ELR (cell line): ENCODE data around the gene MYRF.
A peak's percentile ranks its signal among the peaks of the same experiment; 100 is the strongest.

Experiments used
- DNase-seq: peaks from one replicate; pipeline ENCODE4 v3.0.0-alpha.2; 2015; ENCODE audit warnings: low read depth

MYRF gene

DNA sequence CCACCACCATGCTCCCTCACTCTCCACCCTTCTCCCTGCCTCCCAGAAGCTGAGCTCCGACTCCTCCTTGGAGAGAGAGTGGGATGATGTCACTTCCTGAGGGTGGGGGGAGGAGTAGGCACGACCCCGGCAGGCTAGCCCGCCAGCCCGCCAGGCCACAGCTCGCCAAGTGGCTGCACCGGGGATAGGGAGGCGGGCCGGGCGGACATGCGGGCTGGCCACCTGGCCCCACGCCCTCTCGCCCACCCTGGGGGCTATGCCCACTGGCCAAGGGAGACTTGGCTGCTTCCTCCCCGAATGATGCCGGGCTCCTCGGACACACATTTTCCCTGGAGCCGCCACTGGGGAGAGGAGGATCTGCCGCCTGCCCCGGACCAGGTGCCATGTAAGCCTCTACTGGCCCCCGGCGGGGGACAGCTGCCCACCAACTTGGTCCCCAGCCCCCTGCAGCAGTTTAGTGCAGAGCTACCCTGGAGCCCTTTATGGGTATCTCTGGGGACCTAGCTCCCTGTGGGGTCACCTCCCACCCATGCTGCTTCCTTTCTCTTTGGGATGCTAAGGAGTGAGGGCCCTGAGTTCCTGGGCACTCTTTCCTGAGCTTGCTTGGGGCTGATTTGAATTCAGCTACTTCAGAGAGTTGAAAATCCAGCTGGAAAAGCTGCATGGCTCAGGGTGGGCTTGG is 33.7 kb upstream of the MYRF start:
- peak; percentile 81 for DNase-seq

GRCh38 chr11:61719978-61720377 is 32.5 kb upstream of the MYRF start:
- no peak for DNase-seq

DNA sequence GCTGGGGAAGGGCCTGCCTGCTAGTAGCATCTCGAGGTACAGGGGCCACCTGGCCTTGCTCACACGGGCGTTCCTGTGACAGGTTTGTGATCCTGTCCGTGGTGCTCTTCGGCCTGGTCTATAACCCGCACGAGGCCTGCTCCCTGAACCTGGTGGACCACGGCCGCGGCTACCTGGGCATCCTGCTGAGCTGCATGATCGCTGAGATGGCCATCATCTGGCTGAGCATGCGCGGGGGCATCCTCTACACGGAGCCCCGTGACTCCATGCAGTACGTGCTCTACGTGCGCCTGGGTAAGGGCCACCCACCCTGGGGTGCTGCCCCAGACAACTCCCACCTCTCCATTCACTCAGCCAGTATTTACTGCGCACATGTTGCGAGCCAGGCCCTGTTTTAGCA is 31.8 kb upstream of the MYRF start:
- no peak for DNase-seq

DNA sequence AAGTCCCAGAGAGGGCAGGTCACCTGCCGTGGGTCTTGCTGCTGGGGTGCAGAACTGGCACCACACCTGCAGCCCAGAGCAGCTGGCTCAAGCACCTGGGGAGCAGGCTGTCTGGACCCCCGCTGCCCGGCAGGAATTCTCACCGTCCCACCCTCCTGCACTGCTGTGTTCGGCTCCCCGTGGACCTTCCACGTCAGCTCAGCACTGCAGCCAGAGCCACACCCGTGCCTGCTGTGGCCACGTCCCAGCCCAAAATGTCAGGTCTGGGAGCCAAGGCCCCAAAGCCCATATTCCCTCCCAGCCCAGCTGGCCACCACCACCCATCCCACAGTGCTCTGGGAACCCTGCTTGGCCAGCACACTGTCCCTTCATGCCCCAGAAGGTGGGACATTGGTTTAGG is 28.0 kb upstream of the MYRF start:
- no peak for DNase-seq

GRCh38 chr11:61725781-61726231 is 26.6 kb upstream of the MYRF start:
- DNase-seq, result peak; percentile 80

DNA sequence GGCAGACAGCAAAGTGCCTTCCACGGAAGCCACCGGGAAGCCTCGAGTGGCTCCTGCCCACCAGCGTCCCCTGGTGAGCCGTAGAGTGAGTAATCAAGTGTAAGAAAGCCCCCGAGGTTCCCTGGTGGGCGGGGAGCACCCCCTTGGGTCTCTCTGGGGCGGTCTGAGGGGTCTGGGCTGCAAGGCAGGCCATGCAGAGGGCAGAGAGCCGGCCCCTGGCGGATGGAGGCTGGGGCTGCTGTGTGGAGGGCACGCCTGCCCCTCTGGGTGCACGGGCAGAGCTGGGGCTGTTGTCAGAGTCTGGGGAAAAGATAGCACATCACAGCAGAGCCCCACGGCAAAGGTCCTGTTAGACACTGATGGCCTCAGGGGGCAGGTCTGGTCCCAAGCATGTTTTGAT is 25.7 kb upstream of the MYRF start:
- DNase-seq, result no peak

DNA sequence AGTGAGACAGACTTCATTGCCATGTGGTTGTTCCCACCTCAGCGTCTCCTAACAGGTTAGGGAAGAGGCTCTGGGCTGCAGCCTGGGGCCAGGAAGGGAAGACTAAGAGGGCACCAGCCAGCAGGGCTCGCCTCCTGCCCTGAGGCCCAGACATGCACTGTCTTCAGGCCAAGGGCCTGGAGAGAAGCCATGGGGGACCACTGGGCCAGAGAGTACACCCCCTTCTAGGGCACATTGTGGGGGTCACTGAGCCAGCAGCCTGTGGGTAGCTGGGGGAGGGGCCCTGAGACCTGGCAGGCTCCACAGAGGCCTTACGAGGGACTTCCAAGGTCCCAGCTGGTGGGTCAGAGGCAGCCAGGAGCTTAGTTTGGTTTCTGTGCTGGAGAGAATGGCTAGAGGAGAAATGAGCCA is 25.0 kb upstream of the MYRF start:
- no peak for DNase-seq

DNA sequence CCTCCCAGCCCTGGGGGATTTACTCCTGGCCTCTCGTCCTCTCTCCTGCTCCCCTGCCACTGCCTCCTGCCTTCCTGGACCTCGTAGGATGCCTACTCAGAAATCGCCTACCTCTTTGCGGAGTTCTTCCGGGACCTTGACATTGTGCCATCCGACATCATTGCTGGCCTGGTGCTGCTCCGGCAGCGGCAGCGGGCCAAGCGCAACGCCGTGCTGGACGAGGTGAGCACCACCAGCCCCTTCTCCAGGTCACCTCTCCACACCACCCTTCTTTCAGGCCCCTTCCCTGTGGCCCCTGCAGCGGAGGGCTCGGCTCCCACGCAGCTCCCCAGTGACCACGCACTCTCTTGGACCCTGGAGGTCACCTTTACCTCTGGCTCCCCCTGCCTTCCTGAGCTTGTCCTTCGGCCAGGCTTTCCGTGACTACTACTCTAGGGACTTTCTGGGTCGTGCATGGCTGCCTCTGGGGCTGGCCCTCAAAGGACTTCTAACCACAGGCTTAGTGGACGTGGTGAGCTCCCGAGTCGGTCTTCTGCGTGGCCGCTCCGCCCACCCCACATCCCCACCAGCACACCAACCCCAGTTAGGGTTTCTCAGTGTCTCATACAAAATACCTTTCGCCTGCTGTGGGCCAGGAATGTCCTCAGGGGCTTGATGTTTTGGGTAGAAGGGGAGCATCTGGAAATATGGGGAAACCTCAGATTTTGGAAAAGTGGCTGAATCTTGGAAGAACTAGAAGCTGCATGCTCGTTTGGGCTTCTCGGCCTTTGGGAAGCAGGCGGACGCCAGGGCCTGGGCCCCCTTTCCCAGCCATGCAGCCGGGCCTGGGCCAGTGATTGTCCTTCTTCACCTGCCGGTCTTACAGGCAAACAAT is 24.1 kb upstream of the MYRF start:
- DNase-seq, result no peak

GRCh38 chr11:61728940-61729219 is 23.6 kb upstream of the MYRF start:
- DNase-seq, result peak; percentile 79

- peak; percentile 63 for DNase-seq
These were observed 22.0 kb upstream of the MYRF start for GRCh38 chr11:61730240-61730994.

DNA sequence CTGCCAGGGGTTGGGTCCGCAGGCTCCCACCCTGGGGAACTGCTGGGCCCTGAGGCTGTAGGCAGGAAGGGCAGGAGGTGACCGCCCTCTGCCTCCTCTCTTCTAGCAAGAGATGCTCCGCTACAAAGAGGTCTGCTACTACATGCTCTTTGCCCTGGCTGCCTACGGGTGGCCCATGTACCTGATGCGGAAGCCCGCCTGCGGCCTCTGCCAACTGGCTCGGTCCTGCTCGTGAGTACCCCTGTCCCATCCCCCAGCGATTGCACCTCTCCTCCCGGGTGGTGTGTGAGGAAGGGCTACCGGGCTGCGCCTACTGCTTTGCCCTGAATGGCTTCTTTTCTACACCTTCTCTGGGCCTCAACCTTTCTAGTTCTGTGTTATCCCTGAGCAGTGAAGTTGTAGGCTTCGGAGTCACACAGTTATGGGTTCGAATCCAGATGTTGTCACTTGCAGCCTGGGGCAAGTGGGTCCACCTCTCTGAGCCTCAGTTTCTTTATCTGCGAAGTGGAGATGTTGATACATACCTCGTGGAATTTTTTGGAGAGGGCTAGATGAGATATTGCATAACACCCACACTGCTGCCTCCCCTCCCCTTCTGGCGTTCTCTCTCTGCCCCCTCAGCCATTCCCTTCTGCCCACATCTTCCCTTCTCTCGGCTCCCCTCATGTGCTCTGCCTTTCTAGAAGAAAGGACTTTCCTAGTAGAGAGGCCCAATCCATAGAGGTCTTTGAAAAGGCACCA is 21.1 kb upstream of the MYRF start:
- DNase-seq, result no peak

GRCh38 chr11:61731952-61732675 is 20.3 kb upstream of the MYRF start:
- DNase-seq, result no peak

DNA sequence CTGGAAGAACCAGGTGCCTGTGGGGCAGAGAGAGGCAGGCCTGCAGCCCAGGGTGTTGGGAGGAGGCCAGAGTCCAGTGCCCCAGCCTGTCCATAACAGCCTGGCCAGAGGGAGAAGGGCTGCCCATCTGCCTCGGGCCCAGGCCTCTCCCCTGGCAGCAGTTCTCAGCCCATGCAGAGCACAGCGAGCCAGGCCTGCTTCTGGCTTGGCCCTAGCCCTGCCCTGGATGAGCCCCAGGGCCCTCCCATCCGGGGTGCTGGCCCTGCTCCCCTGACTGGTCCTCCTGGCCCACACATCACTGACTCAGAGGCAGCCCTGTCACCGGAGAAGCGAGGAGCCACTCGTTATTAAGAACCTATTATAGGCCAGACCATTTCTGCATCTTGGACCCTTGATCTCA is 19.7 kb upstream of the MYRF start:
- peak; percentile 83 for DNase-seq

DNA sequence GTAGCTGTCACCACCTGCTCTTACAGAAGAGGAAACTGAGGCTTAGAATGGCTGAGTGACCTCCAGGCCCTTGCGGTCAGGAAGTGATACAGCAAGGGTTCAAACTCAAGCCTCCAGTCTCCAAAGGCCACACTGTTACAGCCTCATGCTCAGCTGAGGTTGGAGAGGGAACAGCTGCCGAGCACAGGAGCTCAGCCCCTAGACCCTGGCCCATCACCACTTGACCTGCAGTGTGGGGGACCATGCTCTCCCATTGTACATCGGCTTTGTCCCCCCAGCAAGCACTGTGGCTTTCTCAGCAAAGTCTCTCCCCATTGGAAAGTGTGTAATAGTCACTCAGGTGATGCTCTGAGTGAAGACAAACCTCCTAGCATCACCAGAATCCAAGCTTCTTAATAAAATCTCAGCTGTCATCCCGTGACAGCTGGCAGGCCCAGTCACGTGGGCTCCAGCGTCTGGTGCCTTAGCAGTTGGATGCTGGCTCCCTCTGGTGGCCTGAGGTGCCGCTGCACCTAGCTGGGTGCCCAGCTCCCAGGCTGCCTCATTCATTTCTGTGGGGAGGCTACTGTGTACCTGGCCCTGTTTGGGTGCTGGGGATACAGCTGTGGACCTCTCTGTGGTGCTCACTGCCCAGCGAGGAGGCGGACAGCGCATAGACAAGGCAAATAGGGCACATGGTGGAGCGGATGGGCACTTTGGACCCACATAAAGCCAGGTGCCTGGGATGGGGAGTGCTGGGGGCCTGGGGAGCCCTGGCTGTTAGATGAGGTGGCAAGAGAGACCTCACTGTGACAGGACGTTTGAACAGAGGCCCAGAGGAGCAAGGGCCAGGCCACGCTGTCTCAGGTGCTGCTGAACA is 19.1 kb upstream of the MYRF start:
- DNase-seq, result peak; percentile 85

- no peak for DNase-seq
These were observed 17.7 kb upstream of the MYRF start for GRCh38 chr11:61734767-61735166.

DNA sequence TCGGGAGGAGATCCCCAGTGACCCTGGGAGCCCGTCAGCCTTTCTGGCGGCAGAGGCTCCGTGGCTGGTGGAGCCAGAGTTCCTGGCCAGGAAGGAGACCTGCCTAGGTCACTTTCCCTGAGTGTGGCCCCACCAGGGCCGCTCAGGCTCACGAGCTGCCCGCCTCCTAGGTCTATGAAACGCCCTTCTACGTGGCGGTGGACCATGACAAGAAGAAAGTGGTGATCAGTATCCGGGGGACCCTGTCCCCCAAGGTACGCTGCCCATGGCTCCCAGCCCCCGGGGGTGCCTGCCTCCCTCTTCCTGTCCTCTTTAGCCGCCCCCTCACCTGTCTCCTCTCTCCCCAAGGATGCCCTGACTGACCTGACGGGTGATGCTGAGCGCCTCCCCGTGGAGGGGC is 17.0 kb upstream of the MYRF start:
- no peak for DNase-seq

- DNase-seq, result no peak
These were observed 16.1 kb upstream of the MYRF start for GRCh38 chr11:61736310-61736709.

DNA sequence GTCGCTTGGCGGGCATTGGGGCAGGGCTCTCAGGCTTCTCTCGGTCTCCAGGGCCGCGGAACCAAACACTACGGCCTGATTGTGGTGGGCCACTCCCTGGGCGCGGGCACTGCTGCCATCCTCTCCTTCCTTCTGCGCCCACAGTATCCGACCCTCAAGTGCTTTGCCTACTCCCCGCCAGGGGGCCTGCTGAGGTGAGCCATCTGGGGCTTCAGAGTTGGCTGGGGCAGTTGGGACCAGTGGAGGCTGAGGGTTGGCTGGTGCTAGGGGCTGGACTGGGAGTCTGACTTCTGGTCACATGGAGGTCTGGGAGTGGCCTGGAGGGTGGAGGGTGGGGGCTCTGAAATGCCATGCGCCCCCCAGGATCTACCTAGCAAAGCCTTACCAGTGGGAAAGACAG is 15.3 kb upstream of the MYRF start:
- no peak for DNase-seq

DNA sequence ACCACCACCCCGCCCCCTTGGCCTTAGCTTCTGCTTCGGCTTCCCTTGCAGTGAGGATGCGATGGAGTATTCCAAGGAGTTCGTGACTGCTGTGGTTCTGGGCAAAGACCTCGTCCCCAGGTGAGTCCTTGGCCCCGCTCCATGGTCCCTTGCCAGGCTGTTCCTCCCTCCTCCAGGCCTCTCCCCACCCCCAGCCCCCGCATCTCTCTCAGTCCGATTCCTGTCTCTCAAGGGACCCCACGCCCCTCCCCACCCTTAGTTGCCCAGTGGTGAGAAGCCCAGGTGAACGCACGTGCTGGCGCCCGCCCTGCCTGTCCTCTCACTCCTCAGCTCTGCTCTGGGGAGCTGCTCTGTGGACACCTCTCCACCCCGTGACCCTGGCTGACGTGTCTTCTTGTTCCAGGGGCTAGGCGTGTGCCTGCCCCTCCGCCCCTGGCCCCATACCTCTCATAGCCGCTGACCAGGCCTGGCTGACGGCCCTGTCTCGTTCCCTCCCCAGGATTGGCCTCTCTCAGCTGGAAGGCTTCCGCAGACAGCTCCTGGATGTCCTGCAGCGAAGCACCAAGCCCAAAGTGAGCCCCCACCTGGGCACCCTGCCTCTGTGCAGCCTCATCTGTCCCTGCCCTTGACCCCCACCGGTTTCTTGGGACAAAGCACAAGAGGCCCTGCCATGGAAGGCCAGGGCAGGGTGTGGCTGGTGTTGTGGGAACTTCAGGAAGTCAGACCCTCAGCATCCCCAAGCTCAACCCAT is 14.6 kb upstream of the MYRF start:
- no peak for DNase-seq

GRCh38 chr11:61738776-61739175 is 13.7 kb upstream of the MYRF start:
- DNase-seq, result no peak
